Chondrocyte (in vitro differentiated cells): ENCODE results near the gene UBE2Z. TPM values are rescaled to one million over a fixed set of nuclear protein-coding genes. Genes with fewer than 3 reads are reported as not detected.
A peak's percentile ranks its signal among the peaks of the same experiment; 100 is the strongest.

Source experiments
- DNase-seq: peaks from one replicate; pipeline ENCODE4 v3.0.0; 2021; ENCODE audit warnings: mixed read lengths, low spot score
- H3K27ac Mint-ChIP-seq: one replicate; pipeline ENCODE4 v1.8.0; 2021; ENCODE audit warnings: mild to moderate bottlenecking, moderate library complexity, mixed read lengths; ENCODE audit not compliant: unreplicated experiment
- H3K27me3 Mint-ChIP-seq: 2 replicates; pipeline ENCODE4 v1.8.0; 2021; ENCODE audit warnings: low read depth, mixed read lengths
- H3K36me3 Mint-ChIP-seq: 2 replicates; pipeline ENCODE4 v1.8.0; 2021; ENCODE audit warnings: low read depth, mixed read lengths
- H3K4me1 Mint-ChIP-seq: 2 replicates; pipeline ENCODE4 v1.8.0; 2021; ENCODE audit warnings: low read depth, mild to moderate bottlenecking, mixed read lengths
- H3K4me3 Mint-ChIP-seq: one replicate; pipeline ENCODE4 v1.8.0; 2021; ENCODE audit warnings: mild to moderate bottlenecking, moderate library complexity, mixed read lengths; ENCODE audit not compliant: unreplicated experiment
- H3K9me3 Mint-ChIP-seq: 2 replicates; pipeline ENCODE4 v1.8.0; 2021; ENCODE audit warnings: low read depth, mixed read lengths
- CTCF ChIP-seq: fragments of 200-600 bp; sonication (generic); IDR thresholded peaks from 2 replicates; pipeline ENCODE4 v1.5.0; 2021; ENCODE audit warnings: antibody characterized with exemption, mild to moderate bottlenecking, moderate library complexity
- total RNA-seq: library from RNA; stranded (reverse); gene quantifications from 3 replicates; pipeline ENCODE4 v1.2.1, GENCODE V29; 2021

Gene UBE2Z
- total RNA-seq, 1 donor from 2014 or later = 114 TPM

- H3K9me3 Mint-ChIP-seq = no peaks in the 10 kb centered on the region
Measured at GRCh38 chr17:48878920-48879898, 29.0 kb upstream of the UBE2Z start.

GRCh38 chr17:48882272-48882671 is 25.9 kb upstream of the UBE2Z start:
- H3K9me3 Mint-ChIP-seq = no peaks in the 10 kb centered on the region
- no peak overlapping the region for H3K27ac Mint-ChIP-seq
- no peak for DNase-seq
- no peak overlapping the region for H3K4me3 Mint-ChIP-seq
- TF ChIP-seq CTCF = no peak
- no peaks in the 10 kb centered on the region for H3K36me3 Mint-ChIP-seq
- peaks cover 7% of the 10 kb centered on the region for H3K4me1 Mint-ChIP-seq
- H3K27me3 Mint-ChIP-seq = no peaks in the 10 kb centered on the region

More at GRCh38 chr17:48878920-48879898, 29.0 kb upstream of the UBE2Z start:
- no peak overlapping the region for H3K4me3 Mint-ChIP-seq
- no peak for DNase-seq
- H3K27me3 Mint-ChIP-seq = no peaks in the 10 kb centered on the region
- H3K4me1 Mint-ChIP-seq = no peaks in the 10 kb centered on the region
- TF ChIP-seq CTCF = peak; percentile 93
- no peak overlapping the region for H3K27ac Mint-ChIP-seq
- H3K36me3 Mint-ChIP-seq = no peaks in the 10 kb centered on the region

DNA sequence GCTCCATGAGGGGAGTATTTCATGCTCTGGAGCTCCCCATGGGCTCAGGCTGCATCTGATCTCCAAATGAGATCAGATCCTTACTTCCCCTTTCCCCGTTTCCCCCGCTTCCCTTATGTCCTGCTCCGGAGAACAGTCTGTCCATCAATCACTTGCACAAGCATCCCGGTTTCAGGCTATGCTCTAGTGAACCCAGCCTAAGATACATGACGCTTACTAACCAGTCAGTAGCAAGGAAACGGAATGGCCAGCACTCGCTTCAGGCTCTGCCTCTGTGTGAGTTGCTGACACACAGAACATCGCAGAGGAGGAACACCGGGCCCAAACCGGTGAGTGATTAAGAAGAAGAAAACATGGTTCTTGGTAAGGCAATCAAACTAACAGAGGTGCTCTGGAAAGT is 25.0 kb upstream of the UBE2Z start:
- H3K4me1 Mint-ChIP-seq = peaks cover 7% of the 10 kb centered on the region

DNA sequence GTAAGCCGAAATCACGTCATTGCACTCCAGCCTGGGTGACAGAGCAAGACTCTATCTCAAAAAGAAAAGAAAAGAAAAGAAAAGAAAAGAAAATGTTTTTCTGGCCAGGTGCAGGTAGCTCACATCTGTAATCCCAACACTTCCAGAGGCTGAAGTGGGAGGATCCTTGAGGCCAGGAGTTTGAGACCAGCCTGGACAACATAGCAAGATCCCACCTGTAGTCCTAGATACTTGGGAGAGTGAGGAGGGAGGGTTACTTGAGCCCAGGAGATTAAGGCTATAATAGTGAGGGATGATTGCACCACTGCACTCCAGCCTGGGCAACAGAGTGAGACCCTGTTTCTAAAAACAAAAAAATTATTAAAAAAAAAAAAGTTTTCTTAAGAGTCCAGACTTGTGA is 18.1 kb upstream of the UBE2Z start:
- Mint-ChIP-seq H3K4me1 (peaks cover 26% of the 10 kb centered on the region), H3K27ac (no peak overlapping the region), H3K9me3 (no peaks in the 10 kb centered on the region), H3K4me3 (no peak overlapping the region), H3K36me3 (no peaks in the 10 kb centered on the region), H3K27me3 (no peaks in the 10 kb centered on the region)
- TF ChIP-seq CTCF = no peak
- DNase-seq = no peak

More for the DNA sequence above, 25.0 kb upstream of the UBE2Z start:
- TF ChIP-seq CTCF = no peak
- H3K9me3 Mint-ChIP-seq = no peaks in the 10 kb centered on the region
- DNase-seq = no peak
- no peak overlapping the region for H3K27ac Mint-ChIP-seq
- H3K27me3 Mint-ChIP-seq = no peaks in the 10 kb centered on the region
- H3K36me3 Mint-ChIP-seq = no peaks in the 10 kb centered on the region
- H3K4me3 Mint-ChIP-seq = no peak overlapping the region

DNA sequence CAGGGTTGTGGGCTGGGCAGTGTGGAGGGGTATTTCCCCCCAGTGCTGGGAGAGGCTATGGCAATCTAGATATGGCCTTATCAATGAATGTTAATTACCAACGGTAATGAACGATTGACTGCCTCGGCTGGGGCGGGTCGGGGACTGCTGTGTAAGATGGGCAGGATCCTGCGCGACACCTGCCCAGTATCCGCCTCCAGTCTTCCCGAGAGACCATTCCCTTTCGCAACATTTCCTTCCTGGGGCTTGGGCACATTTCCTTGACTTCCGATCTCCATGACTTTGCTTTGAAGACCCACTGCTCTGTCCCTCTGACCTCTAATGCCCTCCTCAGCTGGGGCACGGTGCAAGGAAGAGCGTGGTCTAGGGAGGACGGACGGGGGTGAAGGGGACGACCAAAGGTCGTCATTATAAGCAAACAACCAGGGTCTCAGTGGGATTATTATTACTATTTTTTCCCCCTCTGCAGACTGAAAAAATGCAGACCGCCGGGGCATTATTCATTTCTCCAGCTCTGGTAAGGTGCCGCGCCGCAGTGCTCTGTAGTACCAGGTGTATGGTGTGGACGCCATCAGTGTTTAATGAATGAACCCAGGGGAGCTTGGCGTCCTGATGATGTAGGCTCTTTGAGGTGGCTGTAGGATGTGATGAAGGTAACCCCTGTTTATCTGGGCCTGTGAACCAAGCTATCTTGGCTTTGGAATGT is 15.1 kb upstream of the UBE2Z start:
- H3K36me3 Mint-ChIP-seq = peaks cover 3% of the 10 kb centered on the region
- H3K9me3 Mint-ChIP-seq = no peaks in the 10 kb centered on the region
- peaks cover 26% of the 10 kb centered on the region for H3K4me1 Mint-ChIP-seq
- peak overlapping the region; percentile 94 for H3K27ac Mint-ChIP-seq
- no peaks in the 10 kb centered on the region for H3K27me3 Mint-ChIP-seq
- H3K4me3 Mint-ChIP-seq = peak overlapping the region; percentile 94
- no peak for DNase-seq
- no peak for TF ChIP-seq CTCF
